A549 (cell line): ENCODE data around the gene ATXN7L1. TPM values are rescaled to one million over a fixed set of nuclear protein-coding genes. Genes with fewer than 3 reads are reported as not detected.
"Not testable (repeated sequence)": the region's sequence is repeated elsewhere in the genome, so short reads cannot be mapped to it uniquely, and the experiment has no call there.

Experiments used
- ATAC-seq, 2 experiments: fragments of 200-7000 bp in 1 of 2; fragments of >200 bp in 1 of 2; cut with Nextera tagmentation in 1 of 2; cut with Tn5 transposase in 1 of 2; 3 replicates each; pipeline versions ENCODE4 v1.8.0 to v1.9.1; 2018 to 2020; ENCODE audit warnings: mild to moderate bottlenecking in 1 of 2, moderate library complexity in 1 of 2
- CTCF ChIA-PET: fragments of 300-600 bp; sonication (Branson Sonifier 250); formaldehyde crosslinking; extraction: SDS; loops from one replicate; lab custom pipeline; 2021; ENCODE audit warnings: antibody characterized with exemption, inconsistent platforms; lab: Yijun Ruan, JAX
- POLR2A ChIA-PET: fragments of 350-600 bp; formaldehyde crosslinking; extraction: SDS; loops from one replicate; lab custom pipeline; 2021; ENCODE audit warnings: antibody characterized with exemption, inconsistent platforms; lab: Yijun Ruan, JAX
- DNase-seq, 2 experiments: peaks; one replicate each; pipeline versions ENCODE4 v3.0.0 to v3.0.0-alpha.2; 2011 to 2016; ENCODE audit warnings: low read depth in 1 of 2, low spot score in 1 of 2
- FAIRE-seq: peaks from 2 replicates; lab custom pipeline; 2011; peaks lifted over from hg19 to GRCh38; lab: Jason Lieb, UNC
- H3K27ac ChIP-seq, 2 experiments: fragments of >200 bp; sonication (Bioruptor Twin); formaldehyde crosslinking; 3 replicates each; pipeline ENCODE4 v1.5.1; 2016 to 2017
- H3K4me1 ChIP-seq: fragments of >200 bp; sonication (Bioruptor Twin); formaldehyde crosslinking; 3 replicates; pipeline ENCODE4 v1.6.1; 2016
- H3K4me2 ChIP-seq: fragments of >200 bp; sonication (Bioruptor Twin); formaldehyde crosslinking; 3 replicates; pipeline ENCODE4 v1.6.1; 2016
- H3K4me3 ChIP-seq: fragments of >200 bp; sonication (Bioruptor Twin); formaldehyde crosslinking; 3 replicates; pipeline ENCODE4 v1.5.1; 2016
- H3K9me3 ChIP-seq: fragments of >200 bp; sonication (Bioruptor Twin); formaldehyde crosslinking; 3 replicates; pipeline ENCODE4 v1.6.1; 2016
- BHLHE40 ChIP-seq: IDR thresholded peaks from 2 replicates; pipeline ENCODE4 v1.6.1; 2012; ENCODE audit warnings: low read depth, low read length, inconsistent platforms
- CEBPB ChIP-seq, 2 experiments: fragments of >200 bp in 1 of 2; sonication (Bioruptor Twin) in 1 of 2; formaldehyde crosslinking in 1 of 2; IDR thresholded peaks; 2 replicates each; pipeline ENCODE4 v1.6.1; 2012 to 2016
- CHD2 ChIP-seq: fragments of 150-350 bp; IDR thresholded peaks from 2 replicates; pipeline ENCODE4 v1.6.1; 2014; ENCODE audit warnings: low read length; ENCODE audit not compliant: partially characterized antibody
- EHMT2 ChIP-seq: fragments of 200-600 bp; sonication (generic); IDR thresholded peaks from 2 replicates; pipeline ENCODE4 v1.6.1; 2016; ENCODE audit warnings: antibody characterized with exemption, low read depth, mild to moderate bottlenecking, moderate library complexity
- ESRRA ChIP-seq: fragments of 150-350 bp; IDR thresholded peaks from 2 replicates; pipeline ENCODE4 v1.6.1; 2014; ENCODE audit warnings: mild to moderate bottlenecking, low read length, borderline replicate concordance
- FOSL2 ChIP-seq, 2 experiments: fragments of 450-650 bp in 1 of 2; fragments of >200 bp in 1 of 2; sonication (Bioruptor Twin) in 1 of 2; formaldehyde crosslinking; IDR thresholded peaks; 2 replicates each; pipeline versions ENCODE4 v1.5.0 to v1.6.1; 2016 to 2020; ENCODE audit warnings: mild to moderate bottlenecking in 1 of 2, moderate library complexity in 1 of 2
- HOXA7 ChIP-seq: fragments of 250-450 bp; sonication (Bioruptor Pico); IDR thresholded peaks from 2 replicates; pipeline ENCODE4 v1.5.0; 2020; ENCODE audit warnings: mild to moderate bottlenecking, moderate library complexity
- HOXB5 ChIP-seq: fragments of 250-450 bp; sonication (Bioruptor Pico); IDR thresholded peaks from 2 replicates; pipeline ENCODE4 v1.5.0; 2020; ENCODE audit warnings: mild to moderate bottlenecking, moderate library complexity
- JUNB ChIP-seq: fragments of >200 bp; sonication (Bioruptor Twin); formaldehyde crosslinking; IDR thresholded peaks from 2 replicates; pipeline ENCODE4 v1.6.1; 2016
- KDM1A ChIP-seq: fragments of 200-600 bp; sonication (generic); IDR thresholded peaks from 2 replicates; pipeline ENCODE4 v1.6.1; 2016; ENCODE audit warnings: low read depth, mild to moderate bottlenecking
- RCOR1 ChIP-seq: fragments of 150-350 bp; IDR thresholded peaks from 2 replicates; pipeline ENCODE4 v1.6.1; 2014; ENCODE audit warnings: antibody characterized with exemption, low read length, low read depth
- RFX5 ChIP-seq: fragments of 450-650 bp; IDR thresholded peaks from 2 replicates; pipeline ENCODE4 v1.7.1; 2014; ENCODE audit warnings: antibody characterized with exemption, mild to moderate bottlenecking, moderate library complexity
- SMC3 ChIP-seq: fragments of >200 bp; sonication (Bioruptor Twin); formaldehyde crosslinking; IDR thresholded peaks from 3 replicates; pipeline ENCODE4 v1.6.1; 2018; ENCODE audit warnings: inconsistent platforms
- TFCP2L1 ChIP-seq: fragments of 250-450 bp; sonication (Bioruptor Pico); IDR thresholded peaks from 2 replicates; pipeline ENCODE4 v1.5.0; 2021; ENCODE audit warnings: mild to moderate bottlenecking
- ZSCAN20 ChIP-seq: fragments of 250-450 bp; sonication (Bioruptor Pico); IDR thresholded peaks from 2 replicates; pipeline ENCODE4 v1.8.0; 2022; ENCODE audit warnings: mild to moderate bottlenecking, moderate library complexity
- WGBS: methylation state at CpG from one replicate; pipeline ENCODE4 v1.1.6; 2017; ENCODE audit errors: missing lambda C conversion rate; 5-methylcytosine and 5-hydroxymethylcytosine counted together
- polyA plus RNA-seq, 4 experiments: library from polyadenylated mRNA; depleted of rRNA in 3 of 4; stranded (reverse); fragments of >200 nt; fragmentation: RNase III in 1 of 4; extraction: RNeasy Plus Mini Kit Qiagen cat#74134 plus additional on column Dnase treatment in 1 of 4; gene quantifications; 2 replicates in 3 of 4; 3 replicates in 1 of 4; pipeline ENCODE4 v1.2.3, GENCODE V29; 2011 to 2017
- TF ChIP-seq, protein P1 (sequence below): fragments of 200-600 bp; sonication (generic); IDR thresholded peaks from 2 replicates; pipeline ENCODE4 v1.6.1; 2016; ENCODE audit warnings: antibody characterized with exemption, mild to moderate bottlenecking, moderate library complexity
- TF ChIP-seq, protein P2 (sequence below): IDR thresholded peaks from 2 replicates; pipeline ENCODE4 v1.6.1; 2012
- TF ChIP-seq, protein P3 (sequence below): fragments of 150-350 bp; IDR thresholded peaks from 2 replicates; pipeline ENCODE4 v1.6.1; 2014; ENCODE audit warnings: low read depth, mild to moderate bottlenecking, low read length
- TF ChIP-seq, protein P4 (sequence below): IDR thresholded peaks from 2 replicates; pipeline ENCODE4 v1.6.1; 2012; ENCODE audit warnings: low read depth, borderline replicate concordance

ATXN7L1 gene
- polyA plus RNA-seq, 2 of the 4 experiments (the other 2 are of a cell fraction), result 4.5 to 5.7 TPM

DNA sequence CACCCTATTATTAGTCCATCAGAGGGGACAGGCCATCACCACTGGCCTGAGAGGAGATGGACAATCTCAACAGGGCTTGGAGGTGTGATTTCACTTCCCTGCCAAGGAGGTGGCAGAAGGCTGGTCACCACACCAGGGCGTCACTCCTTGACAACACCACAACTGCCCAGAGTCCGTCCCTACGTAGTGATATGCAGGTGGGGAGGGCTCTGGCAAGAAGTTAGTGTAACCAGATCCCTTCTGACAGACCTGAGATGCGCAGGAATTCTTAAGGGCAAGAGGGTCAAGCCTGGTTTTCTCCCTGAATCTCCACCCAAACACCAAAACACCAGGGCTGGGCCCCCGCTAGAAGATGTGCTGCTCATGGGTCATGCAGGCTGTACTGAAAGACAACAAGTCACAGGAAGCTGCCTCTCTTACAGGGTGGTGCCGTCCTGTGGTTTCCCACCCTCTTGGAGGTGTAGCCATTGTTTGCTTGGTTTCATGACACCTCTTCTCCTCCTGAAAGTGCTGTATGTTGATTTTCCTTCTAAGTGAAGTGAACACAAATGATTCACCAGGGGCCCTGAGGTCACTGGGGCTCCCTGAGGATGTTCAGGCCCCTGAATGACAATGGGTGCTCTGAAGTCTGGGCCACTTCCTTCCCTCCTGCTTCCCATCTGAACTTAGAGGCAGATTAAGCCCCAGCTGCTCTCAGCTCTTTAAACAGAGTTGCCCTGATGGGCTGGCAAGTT is 27.1 kb downstream of the ATXN7L1 start:
- CTCF ChIA-PET, result interaction anchor here (0.6 to 1.5 kb wide), 3 partner anchors 12 to 789 kb away, joined by 3 to 6 read pairs (median 3); no protein-coding TSS in a partner anchor
- Histone ChIP-seq H3K4me1 (peaks cover 19% of the 10 kb centered on the region), H3K27ac (peak overlapping the region in 1 of 2 experiments; percentile 28; a peak in 1 of 6 replicates), H3K9me3 (no peaks in the 10 kb centered on the region), H3K4me2 (peak overlapping the region; percentile 40; the same call in 2 of the 3 replicates), H3K4me3 (no peak overlapping the region)
- DNase-seq (peak in 1 of 2 experiments; percentile 68), FAIRE-seq (no peak), ATAC-seq (peak; percentile 27 to 76; a peak in 3 of 6 replicates)
- WGBS, result 78% methylated on average over 4 of the region's 6 CpGs
- TF ChIP-seq, protein P1, sequence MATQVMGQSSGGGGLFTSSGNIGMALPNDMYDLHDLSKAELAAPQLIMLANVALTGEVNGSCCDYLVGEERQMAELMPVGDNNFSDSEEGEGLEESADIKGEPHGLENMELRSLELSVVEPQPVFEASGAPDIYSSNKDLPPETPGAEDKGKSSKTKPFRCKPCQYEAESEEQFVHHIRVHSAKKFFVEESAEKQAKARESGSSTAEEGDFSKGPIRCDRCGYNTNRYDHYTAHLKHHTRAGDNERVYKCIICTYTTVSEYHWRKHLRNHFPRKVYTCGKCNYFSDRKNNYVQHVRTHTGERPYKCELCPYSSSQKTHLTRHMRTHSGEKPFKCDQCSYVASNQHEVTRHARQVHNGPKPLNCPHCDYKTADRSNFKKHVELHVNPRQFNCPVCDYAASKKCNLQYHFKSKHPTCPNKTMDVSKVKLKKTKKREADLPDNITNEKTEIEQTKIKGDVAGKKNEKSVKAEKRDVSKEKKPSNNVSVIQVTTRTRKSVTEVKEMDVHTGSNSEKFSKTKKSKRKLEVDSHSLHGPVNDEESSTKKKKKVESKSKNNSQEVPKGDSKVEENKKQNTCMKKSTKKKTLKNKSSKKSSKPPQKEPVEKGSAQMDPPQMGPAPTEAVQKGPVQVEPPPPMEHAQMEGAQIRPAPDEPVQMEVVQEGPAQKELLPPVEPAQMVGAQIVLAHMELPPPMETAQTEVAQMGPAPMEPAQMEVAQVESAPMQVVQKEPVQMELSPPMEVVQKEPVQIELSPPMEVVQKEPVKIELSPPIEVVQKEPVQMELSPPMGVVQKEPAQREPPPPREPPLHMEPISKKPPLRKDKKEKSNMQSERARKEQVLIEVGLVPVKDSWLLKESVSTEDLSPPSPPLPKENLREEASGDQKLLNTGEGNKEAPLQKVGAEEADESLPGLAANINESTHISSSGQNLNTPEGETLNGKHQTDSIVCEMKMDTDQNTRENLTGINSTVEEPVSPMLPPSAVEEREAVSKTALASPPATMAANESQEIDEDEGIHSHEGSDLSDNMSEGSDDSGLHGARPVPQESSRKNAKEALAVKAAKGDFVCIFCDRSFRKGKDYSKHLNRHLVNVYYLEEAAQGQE, result no peak
- no peak for TF ChIP-seq FOSL2 (IDR thresholded peaks at IDR 0.05)
- TF ChIP-seq FOSL2 (CRISPR knock-in tag; IDR thresholded peaks at IDR 0.05), result 0 out of 2 replicates have a peak, but pooled peaks have one; percentile 17
- TF ChIP-seq HOXA7, result no peak
- TF ChIP-seq, protein P2, sequence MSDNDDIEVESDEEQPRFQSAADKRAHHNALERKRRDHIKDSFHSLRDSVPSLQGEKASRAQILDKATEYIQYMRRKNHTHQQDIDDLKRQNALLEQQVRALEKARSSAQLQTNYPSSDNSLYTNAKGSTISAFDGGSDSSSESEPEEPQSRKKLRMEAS, result peak; percentile 42
- POLR2A ChIA-PET, result no interaction called here

DNA sequence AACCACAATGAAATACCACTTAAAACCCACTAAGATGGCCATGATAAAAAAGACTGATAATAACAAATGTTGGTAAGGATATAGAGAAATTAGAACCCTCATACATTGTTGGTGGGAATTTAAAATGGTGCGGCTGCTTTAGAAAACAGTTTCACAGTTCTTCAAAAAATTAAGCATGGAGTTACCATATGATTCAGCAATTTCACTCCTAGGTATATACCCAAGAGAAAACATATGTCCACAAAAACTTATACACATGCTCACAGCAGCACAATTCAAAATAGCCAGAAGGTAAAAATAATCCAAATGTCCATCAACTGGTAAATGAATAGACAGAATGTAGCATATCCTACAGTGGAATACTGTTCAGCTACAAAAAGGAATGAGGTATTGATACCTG is 30.0 kb downstream of the ATXN7L1 start:
- CTCF ChIA-PET, result interaction anchor here (0.9 kb wide), 1 partner anchor 11 kb away, joined by 3 read pairs; no protein-coding TSS in a partner anchor
- Histone ChIP-seq H3K9me3 (no peaks in the 10 kb centered on the region), H3K4me1 (peaks cover 14% of the 10 kb centered on the region)
- TF ChIP-seq CHD2, result no peak
- no peak for TF ChIP-seq HOXB5
- TF ChIP-seq, all 56 proteins: peak for 0
- POLR2A ChIA-PET, result no interaction called here
- H3K4me2 ChIP-seq, result no peak overlapping the region
- no peak for ATAC-seq
- no peak overlapping the region for H3K4me3 ChIP-seq
- no peak for FAIRE-seq
- H3K27ac ChIP-seq, result no peak overlapping the region
- 93% methylated on average over 1 of the region's 1 CpG for WGBS
- no peak for DNase-seq

DNA sequence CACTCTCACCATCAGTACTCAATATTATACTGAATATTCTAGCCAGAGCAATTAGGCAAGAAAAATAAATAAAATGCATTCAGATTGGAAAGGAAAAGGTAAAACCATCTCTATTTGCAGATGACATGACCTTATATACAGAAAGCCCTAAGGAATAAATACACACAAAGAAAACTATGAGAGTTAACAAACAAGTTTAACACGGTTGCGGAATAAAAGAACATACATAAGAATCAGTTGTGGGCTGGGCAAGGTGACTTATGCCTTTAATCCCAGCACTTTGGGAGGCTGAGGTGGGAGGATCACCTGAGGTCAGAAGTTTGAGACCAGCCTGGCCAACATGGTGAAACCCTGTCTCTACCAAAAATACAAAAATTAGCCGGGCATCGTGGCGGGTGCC is 31.7 kb downstream of the ATXN7L1 start:
- H3K4me3 ChIP-seq, FAIRE-seq, ATAC-seq, POLR2A ChIA-PET, H3K9me3 ChIP-seq, CTCF ChIA-PET, H3K4me1 ChIP-seq, H3K27ac ChIP-seq, H3K4me2 ChIP-seq, DNase-seq: not testable (repeated sequence)
- WGBS, result 93% methylated on average over 5 of the region's 5 CpGs

DNA sequence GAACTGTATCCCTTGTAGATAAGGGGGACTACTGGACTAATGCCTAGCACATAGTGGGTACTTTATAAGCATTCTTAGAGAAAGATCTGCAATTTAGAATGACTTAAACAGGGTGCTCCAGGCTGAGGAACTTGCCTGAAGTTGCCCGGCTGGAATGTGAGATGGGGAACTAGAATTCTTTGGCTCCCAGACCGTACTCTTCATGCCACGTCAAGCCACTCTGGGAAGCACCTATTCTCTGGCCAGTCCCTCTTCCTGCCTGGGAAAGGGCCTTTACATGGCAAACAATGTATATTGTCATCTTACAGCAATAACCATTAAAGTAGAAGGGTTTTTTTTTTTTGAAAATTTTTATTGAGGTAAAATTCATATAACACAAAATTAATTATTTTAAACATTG is 34.5 kb downstream of the ATXN7L1 start:
- Histone ChIP-seq H3K27ac (no peak overlapping the region), H3K4me2 (no peak overlapping the region)
- no peak for FAIRE-seq

More for the DNA sequence above, 34.5 kb downstream of the ATXN7L1 start:
- WGBS, result 93% methylated on average over 3 of the region's 3 CpGs
- DNase-seq (no peak), ATAC-seq (no peak)
- H3K9me3 ChIP-seq, result no peaks in the 10 kb centered on the region
- TF ChIP-seq ZSCAN20 (CRISPR knock-in tag) (no peak), HOXB5 (no peak), KDM1A (no peak), RFX5 (no peak), BHLHE40 (no peak), TFCP2L1 (CRISPR knock-in tag) (no peak), JUNB (no peak), ESRRA (no peak), CEBPB (IDR thresholded peaks at IDR 0.05) (no peak), EHMT2 (no peak), CHD2 (no peak), SMC3 (no peak), RCOR1 (no peak)
- TF ChIP-seq, protein P3, sequence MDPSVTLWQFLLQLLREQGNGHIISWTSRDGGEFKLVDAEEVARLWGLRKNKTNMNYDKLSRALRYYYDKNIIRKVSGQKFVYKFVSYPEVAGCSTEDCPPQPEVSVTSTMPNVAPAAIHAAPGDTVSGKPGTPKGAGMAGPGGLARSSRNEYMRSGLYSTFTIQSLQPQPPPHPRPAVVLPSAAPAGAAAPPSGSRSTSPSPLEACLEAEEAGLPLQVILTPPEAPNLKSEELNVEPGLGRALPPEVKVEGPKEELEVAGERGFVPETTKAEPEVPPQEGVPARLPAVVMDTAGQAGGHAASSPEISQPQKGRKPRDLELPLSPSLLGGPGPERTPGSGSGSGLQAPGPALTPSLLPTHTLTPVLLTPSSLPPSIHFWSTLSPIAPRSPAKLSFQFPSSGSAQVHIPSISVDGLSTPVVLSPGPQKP, result no peak
- TF ChIP-seq, protein P2, result no peak
- TF ChIP-seq, protein P4, sequence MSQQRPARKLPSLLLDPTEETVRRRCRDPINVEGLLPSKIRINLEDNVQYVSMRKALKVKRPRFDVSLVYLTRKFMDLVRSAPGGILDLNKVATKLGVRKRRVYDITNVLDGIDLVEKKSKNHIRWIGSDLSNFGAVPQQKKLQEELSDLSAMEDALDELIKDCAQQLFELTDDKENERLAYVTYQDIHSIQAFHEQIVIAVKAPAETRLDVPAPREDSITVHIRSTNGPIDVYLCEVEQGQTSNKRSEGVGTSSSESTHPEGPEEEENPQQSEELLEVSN, result no peak
- no peak overlapping the region for H3K4me3 ChIP-seq
- 0 out of 3 replicates have a peak, but pooled peaks cover 5% of the 10 kb centered on the region for H3K4me1 ChIP-seq
- POLR2A ChIA-PET, result no interaction called here
- CTCF ChIA-PET, result interaction anchor here (1.0 kb wide), 1 partner anchor 26 kb away, joined by 5 read pairs; no protein-coding TSS in a partner anchor
